ENCODE data around the gene SUZ12. TPM values are rescaled to one million over a fixed set of nuclear protein-coding genes. Genes with fewer than 3 reads are reported as not detected.
A peak's percentile ranks its signal among the peaks of the same experiment; 100 is the strongest.
"Not testable (repeated sequence)": the region's sequence is repeated elsewhere in the genome, so short reads cannot be mapped to it uniquely, and the experiment has no call there.

SUZ12 gene
- total RNA-seq, 1 experiment from 2014 or later = 30.4 TPM

- H3K4me1 Mint-ChIP-seq (ENCODE audit: insufficient read depth, unreplicated experiment); H3K27ac Mint-ChIP-seq (ENCODE audit: low read depth, unreplicated experiment); H3K27me3 Mint-ChIP-seq (ENCODE audit: insufficient read depth, unreplicated experiment); H3K4me3 Mint-ChIP-seq (ENCODE audit: unreplicated experiment); H3K9me3 Mint-ChIP-seq (ENCODE audit: unreplicated experiment); BruUV-seq (replicated peaks); intact Hi-C loops (cut with micrococcal nuclease); POLR2A ChIA-PET; CTCF ChIA-PET: not testable (repeated sequence)
- DNase-seq (ENCODE audit: unreplicated experiment) = peak; percentile 32
- H3K36me3 Mint-ChIP-seq (ENCODE audit: insufficient read depth, unreplicated experiment) = peaks cover 12% of the 10 kb centered on the region
Measured at GRCh38 chr17:32045611-32046010, 108.8 kb downstream of the SUZ12 start.

GRCh38 chr17:32047663-32048062 is 110.9 kb downstream of the SUZ12 start:
- H3K27ac Mint-ChIP-seq (ENCODE audit: low read depth, unreplicated experiment); intact Hi-C loops (cut with micrococcal nuclease); H3K36me3 Mint-ChIP-seq (ENCODE audit: insufficient read depth, unreplicated experiment); H3K9me3 Mint-ChIP-seq (ENCODE audit: unreplicated experiment); DNase-seq (ENCODE audit: unreplicated experiment); H3K4me1 Mint-ChIP-seq (ENCODE audit: insufficient read depth, unreplicated experiment); POLR2A ChIA-PET; H3K4me3 Mint-ChIP-seq (ENCODE audit: unreplicated experiment); CTCF ChIA-PET; H3K27me3 Mint-ChIP-seq (ENCODE audit: insufficient read depth, unreplicated experiment); BruUV-seq (replicated peaks): not testable (repeated sequence)

Other genes starting within 250 kb of the SUZ12 start
- 41.2 and 46.8 TPM in 2 replicates for gene COPRS, start 77.8 kb upstream of the SUZ12 start, total RNA-seq (2022)
- 81.8 and 97.5 TPM in 2 replicates for gene UTP6, start 35.3 kb upstream of the SUZ12 start, total RNA-seq (2022)
- 11.8 and 20.9 TPM in 2 replicates for gene LRRC37B, start 70.4 kb downstream of the SUZ12 start, total RNA-seq (2022)
- 19.8 and 21.9 TPM in 2 replicates for gene RHOT1, start 205.5 kb downstream of the SUZ12 start, total RNA-seq (2022)

All from MCF 10A (cell line).